ENCODE results near the gene IL31. TPM values are rescaled to one million over a fixed set of nuclear protein-coding genes. Genes with fewer than 3 reads are reported as not detected.
A peak's percentile ranks its signal among the peaks of the same experiment; 100 is the strongest.

Gene IL31
- total RNA-seq, 6 donors from 2014 or later = not detected

DNA sequence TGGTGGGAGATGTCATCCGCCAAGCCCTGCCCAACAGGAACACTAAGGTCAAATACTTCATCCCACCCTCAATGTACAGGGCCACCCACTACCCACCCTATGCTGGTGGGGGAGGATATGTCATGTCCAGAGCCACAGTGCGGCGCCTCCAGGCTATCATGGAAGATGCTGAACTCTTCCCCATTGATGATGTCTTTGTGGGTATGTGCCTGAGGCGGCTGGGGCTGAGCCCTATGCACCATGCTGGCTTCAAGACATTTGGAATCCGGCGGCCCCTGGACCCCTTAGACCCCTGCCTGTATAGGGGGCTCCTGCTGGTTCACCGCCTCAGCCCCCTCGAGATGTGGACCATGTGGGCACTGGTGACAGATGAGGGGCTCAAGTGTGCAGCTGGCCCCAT lies 33.0 kb upstream of the IL31 start:
- peaks cover 9 to 52% (median 41%) of the 10 kb centered on the region in 4 donors for H3K36me3 ChIP-seq
- ATAC-seq (ENCODE audit: low FRiP score in 2 of 2) = no peak
- DNase-seq = no peak
- peaks cover 0 to 18% (median 11%) of the 10 kb centered on the region in 4 donors for H3K27me3 ChIP-seq
- H3K9me3 ChIP-seq = no peaks in the 10 kb centered on the region
- WGBS, 2 donors = 85 to 90% methylated on average over 2 to 8 of the region's 8 CpGs
- no peak for TF ChIP-seq POLR2AphosphoS5 (IDR thresholded peaks at IDR 0.05)
- TF ChIP-seq, protein P1, sequence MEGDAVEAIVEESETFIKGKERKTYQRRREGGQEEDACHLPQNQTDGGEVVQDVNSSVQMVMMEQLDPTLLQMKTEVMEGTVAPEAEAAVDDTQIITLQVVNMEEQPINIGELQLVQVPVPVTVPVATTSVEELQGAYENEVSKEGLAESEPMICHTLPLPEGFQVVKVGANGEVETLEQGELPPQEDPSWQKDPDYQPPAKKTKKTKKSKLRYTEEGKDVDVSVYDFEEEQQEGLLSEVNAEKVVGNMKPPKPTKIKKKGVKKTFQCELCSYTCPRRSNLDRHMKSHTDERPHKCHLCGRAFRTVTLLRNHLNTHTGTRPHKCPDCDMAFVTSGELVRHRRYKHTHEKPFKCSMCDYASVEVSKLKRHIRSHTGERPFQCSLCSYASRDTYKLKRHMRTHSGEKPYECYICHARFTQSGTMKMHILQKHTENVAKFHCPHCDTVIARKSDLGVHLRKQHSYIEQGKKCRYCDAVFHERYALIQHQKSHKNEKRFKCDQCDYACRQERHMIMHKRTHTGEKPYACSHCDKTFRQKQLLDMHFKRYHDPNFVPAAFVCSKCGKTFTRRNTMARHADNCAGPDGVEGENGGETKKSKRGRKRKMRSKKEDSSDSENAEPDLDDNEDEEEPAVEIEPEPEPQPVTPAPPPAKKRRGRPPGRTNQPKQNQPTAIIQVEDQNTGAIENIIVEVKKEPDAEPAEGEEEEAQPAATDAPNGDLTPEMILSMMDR (IDR thresholded peaks at IDR 0.05) = no peak
- TF ChIP-seq POLR2A (IDR thresholded peaks at IDR 0.05) = no peak
- TF ChIP-seq EP300 (IDR thresholded peaks at IDR 0.05) = no peak
- H3K4me1 ChIP-seq = peaks cover 18 to 35% (median 21%) of the 10 kb centered on the region in 4 donors
- H3K27ac ChIP-seq = no peak overlapping the region
- H3K4me3 ChIP-seq = no peak overlapping the region

DNA sequence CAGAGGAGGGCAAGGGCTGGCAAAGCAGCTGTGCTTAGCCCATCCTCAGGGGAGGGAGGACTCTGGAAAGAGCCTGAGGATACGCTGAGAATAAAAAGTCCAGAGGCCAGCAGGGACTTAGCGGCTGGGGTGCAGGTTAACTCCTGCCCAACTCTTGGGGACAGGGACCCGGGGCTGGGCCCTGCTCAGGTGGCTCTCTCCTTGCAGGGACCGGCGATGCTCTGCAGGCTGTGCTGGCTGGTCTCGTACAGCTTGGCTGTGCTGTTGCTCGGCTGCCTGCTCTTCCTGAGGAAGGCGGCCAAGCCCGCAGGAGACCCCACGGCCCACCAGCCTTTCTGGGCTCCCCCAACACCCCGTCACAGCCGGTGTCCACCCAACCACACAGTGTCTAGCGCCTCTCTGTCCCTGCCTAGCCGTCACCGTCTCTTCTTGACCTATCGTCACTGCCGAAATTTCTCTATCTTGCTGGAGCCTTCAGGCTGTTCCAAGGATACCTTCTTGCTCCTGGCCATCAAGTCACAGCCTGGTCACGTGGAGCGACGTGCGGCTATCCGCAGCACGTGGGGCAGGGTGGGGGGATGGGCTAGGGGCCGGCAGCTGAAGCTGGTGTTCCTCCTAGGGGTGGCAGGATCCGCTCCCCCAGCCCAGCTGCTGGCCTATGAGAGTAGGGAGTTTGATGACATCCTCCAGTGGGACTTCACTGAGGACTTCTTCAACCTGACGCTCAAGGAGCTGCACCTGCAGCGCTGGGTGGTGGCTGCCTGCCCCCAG lies 32.3 kb upstream of the IL31 start:
- H3K9me3 ChIP-seq = no peaks in the 10 kb centered on the region
- ATAC-seq (ENCODE audit: low FRiP score in 2 of 2) (no peak), DNase-seq (peak in 1 of 2 donors; percentile 61)
- H3K4me3 ChIP-seq = no peak overlapping the region
- H3K4me1 ChIP-seq = peaks cover 18 to 35% (median 21%) of the 10 kb centered on the region in 4 donors
- H3K36me3 ChIP-seq = peaks cover 9 to 46% (median 35%) of the 10 kb centered on the region in 4 donors
- TF ChIP-seq, protein P1 (IDR thresholded peaks at IDR 0.05) = no peak
- TF ChIP-seq POLR2A (IDR thresholded peaks at IDR 0.05) = no peak
- no peak for TF ChIP-seq EP300 (IDR thresholded peaks at IDR 0.05)
- no peak for TF ChIP-seq POLR2AphosphoS5 (IDR thresholded peaks at IDR 0.05)
- 80 to 83% methylated on average over 12 to 27 of the region's 27 CpGs for WGBS, 2 donors
- peaks cover 0 to 18% (median 11%) of the 10 kb centered on the region in 4 donors for H3K27me3 ChIP-seq
- H3K27ac ChIP-seq = no peak overlapping the region

DNA sequence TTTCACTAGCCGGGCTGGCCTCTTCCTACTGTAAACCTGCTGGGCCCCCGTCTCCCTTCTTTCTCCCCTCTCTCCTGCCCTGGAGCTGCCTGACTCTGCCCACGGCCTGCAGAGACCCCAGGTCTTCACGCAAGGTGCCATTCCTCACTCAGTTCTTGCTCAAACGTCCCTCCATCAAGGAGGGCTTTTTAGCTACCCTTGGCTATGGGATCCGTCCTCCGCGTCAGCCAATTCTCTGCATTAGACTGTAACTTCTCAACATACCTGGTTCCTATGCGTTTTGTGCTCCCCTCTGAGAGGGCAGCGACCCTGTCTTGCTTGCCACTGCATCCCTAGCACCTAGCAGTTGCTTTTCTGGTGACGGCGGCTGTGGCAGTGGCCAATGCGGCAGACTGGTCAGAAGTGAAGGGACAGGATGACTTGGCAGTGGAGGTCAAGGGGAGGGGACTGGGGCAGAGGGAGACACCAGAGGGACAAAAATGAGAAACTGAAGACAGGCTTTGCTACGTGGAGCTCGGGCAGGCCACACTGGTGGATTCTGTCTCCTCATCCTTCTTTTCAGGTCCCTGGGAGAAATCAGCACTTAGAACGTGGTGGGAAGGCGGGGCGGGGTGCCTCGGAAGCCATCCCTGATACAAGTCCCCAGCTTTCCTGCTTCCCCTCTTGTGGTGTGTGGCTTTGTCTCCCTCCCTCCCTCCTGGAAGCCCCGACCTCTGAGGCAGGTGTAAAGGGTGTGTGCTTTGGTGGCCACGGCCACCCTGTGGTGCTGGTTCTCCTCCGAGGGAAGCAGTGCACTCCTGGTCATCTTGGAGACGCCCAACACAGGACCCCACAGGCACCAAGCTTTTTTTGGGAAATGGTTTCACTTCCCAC lies 31.3 kb upstream of the IL31 start:
- no peak for DNase-seq
- no peak for TF ChIP-seq POLR2AphosphoS5 (IDR thresholded peaks at IDR 0.05)
- TF ChIP-seq EP300 (IDR thresholded peaks at IDR 0.05) = no peak
- TF ChIP-seq, protein P1 (IDR thresholded peaks at IDR 0.05) = no peak
- TF ChIP-seq POLR2A (IDR thresholded peaks at IDR 0.05) = no peak

DNA sequence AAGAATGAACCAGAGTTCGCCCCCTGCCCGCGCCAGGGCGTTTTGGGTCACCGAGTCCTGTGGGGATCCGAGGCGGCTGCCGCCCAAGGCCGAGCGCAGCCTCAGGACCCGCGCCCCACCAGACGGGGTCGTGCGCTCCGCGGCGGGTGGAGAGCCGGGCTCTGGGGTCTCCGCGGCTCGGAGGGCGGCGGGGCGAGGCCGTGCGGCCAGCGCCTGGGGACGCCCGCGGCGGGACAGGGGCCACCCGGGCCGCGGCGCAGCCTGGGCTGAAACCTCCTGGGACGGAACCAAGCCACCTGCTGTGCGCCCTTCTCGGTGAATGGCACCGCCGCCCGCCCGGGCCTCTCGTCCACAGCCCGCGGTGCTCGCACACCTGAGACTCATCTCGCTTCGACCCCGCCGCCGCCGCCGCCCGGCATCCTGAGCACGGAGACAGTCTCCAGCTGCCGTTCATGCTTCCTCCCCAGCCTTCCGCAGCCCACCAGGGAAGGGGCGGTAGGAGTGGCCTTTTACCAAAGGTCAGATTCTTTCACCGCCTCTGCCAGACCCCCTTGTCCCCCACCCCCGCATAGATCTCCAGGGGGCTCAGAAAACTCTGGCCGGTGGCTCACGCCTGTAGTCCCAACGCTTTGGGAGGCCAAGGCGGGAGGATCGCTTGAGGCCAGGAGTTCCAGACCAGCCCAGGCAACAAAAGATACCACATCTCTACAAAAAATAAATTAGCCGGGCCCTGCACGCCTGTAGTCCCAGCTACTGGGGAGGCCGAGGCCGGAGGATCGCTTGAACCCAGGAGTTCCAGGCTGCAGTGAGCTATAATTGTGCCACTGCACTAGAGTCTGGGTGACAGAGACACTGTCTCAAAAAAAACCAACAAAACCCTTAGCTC lies 30.4 kb upstream of the IL31 start:
- H3K4me3 ChIP-seq = peak overlapping the region; percentile 22 to 81 (median 57)
- peaks cover 18 to 35% (median 21%) of the 10 kb centered on the region in 4 donors for H3K4me1 ChIP-seq
- H3K9me3 ChIP-seq = no peaks in the 10 kb centered on the region
- DNase-seq (peak in 1 of 2 donors; percentile 88), ATAC-seq (ENCODE audit: low FRiP score in 2 of 2) (peak in 1 of 2 donors; percentile 2)
- WGBS, 2 donors = 39 to 49% methylated on average over 11 to 15 of the region's 71 CpGs
- H3K27ac ChIP-seq = no peak overlapping the region
- H3K27me3 ChIP-seq = peaks cover 0 to 20% (median 11%) of the 10 kb centered on the region in 4 donors
- TF ChIP-seq POLR2AphosphoS5 (IDR thresholded peaks at IDR 0.05) (no peak), POLR2A (IDR thresholded peaks at IDR 0.05) (no peak), EP300 (IDR thresholded peaks at IDR 0.05) (no peak)
- TF ChIP-seq, protein P1 (IDR thresholded peaks at IDR 0.05) = no peak
- peaks cover 4 to 30% (median 24%) of the 10 kb centered on the region in 4 donors for H3K36me3 ChIP-seq

More for the DNA sequence above, 31.3 kb upstream of the IL31 start:
- WGBS, 2 donors = 50 to 55% methylated on average over 20 to 23 of the region's 23 CpGs
- ATAC-seq (ENCODE audit: low FRiP score in 2 of 2) = no peak
- H3K4me1 ChIP-seq = peaks cover 18 to 35% (median 21%) of the 10 kb centered on the region in 4 donors
- no peak overlapping the region for H3K4me3 ChIP-seq
- H3K27me3 ChIP-seq = peaks cover 0 to 18% (median 11%) of the 10 kb centered on the region in 4 donors
- H3K36me3 ChIP-seq = peaks cover 9 to 37% (median 29%) of the 10 kb centered on the region in 4 donors
- no peaks in the 10 kb centered on the region for H3K9me3 ChIP-seq
- H3K27ac ChIP-seq = no peak overlapping the region

Data from upper lobe of left lung (tissue), 6 donors.